Transverse colon (tissue), 4 donors: ENCODE measurements around the gene BICRA. TPM values are rescaled to one million over a fixed set of nuclear protein-coding genes. Genes with fewer than 3 reads are reported as not detected.
"Not testable (repeated sequence)": the region's sequence is repeated elsewhere in the genome, so short reads cannot be mapped to it uniquely, and the experiment has no call there.

ENCODE experiments used
- DNase-seq: peaks from one replicate; pipeline ENCODE4 v3.0.0-alpha.2; 2019
- H3K27ac ChIP-seq, 4 donors: fragments of 200-600 bp; sonication (generic); 2 replicates each; pipeline ENCODE4 v1.5.1; 2016 to 2018; ENCODE audit warnings: inconsistent platforms in 4 of 4
- H3K27me3 ChIP-seq: fragments of 200-600 bp; sonication (generic); 2 replicates; pipeline ENCODE4 v1.5.1; 2017; ENCODE audit warnings: inconsistent platforms
- H3K36me3 ChIP-seq, 4 donors: fragments of 200-600 bp; sonication (generic); 2 replicates each; pipeline ENCODE4 v1.5.1; 2017 to 2019; ENCODE audit warnings: inconsistent platforms in 4 of 4
- H3K4me1 ChIP-seq, 4 donors: fragments of 200-600 bp; sonication (generic); 2 replicates each; pipeline ENCODE4 v1.5.1; 2017 to 2020; ENCODE audit warnings: inconsistent platforms in 4 of 4
- H3K4me3 ChIP-seq, 4 donors: fragments of 200-600 bp; sonication (generic); 1 replicate in 1 of 4; 2 replicates in 3 of 4; pipeline versions ENCODE4 v1.5.1 to v1.6.1; 2017 to 2019; ENCODE audit warnings: inconsistent platforms in 4 of 4
- H3K9me3 ChIP-seq, 2 donors: fragments of 200-600 bp; sonication (generic); 2 replicates each; pipeline ENCODE4 v1.5.1; 2017 to 2019; ENCODE audit warnings: inconsistent platforms in 2 of 2
- EP300 ChIP-seq: sonication (generic); formaldehyde crosslinking; IDR thresholded peaks from one replicate; pipeline ENCODE4 v1.6.1; 2017; ENCODE audit warnings: antibody characterized with exemption, low read depth
- POLR2A ChIP-seq: fragments of 450-650 bp; IDR thresholded peaks from one replicate; pipeline ENCODE4 v1.6.1; 2016; ENCODE audit warnings: antibody characterized with exemption, mild to moderate bottlenecking, moderate library complexity
- POLR2AphosphoS5 ChIP-seq, 3 donors: sonication (generic); formaldehyde crosslinking; IDR thresholded peaks; one replicate each; pipeline ENCODE4 v1.6.1; 2016; ENCODE audit warnings: antibody characterized with exemption in 3 of 3
- WGBS, 2 donors: methylation state at CpG; one replicate each; pipeline ENCODE4 v1.1.5; 2018; ENCODE audit warnings: low coverage in 1 of 2; 5-methylcytosine and 5-hydroxymethylcytosine counted together
- in situ Hi-C, 4 donors: fragments of 200-750 bp; cut with MboI; loops; one replicate each; pipeline versions ENCODE4 v1.15.0 to v1.15.1; 2017; ENCODE audit warnings: low sequenced_read_pairs in 3 of 4, low pct_ligation_motif_present in 1 of 4, low pct_unique_long_range_greater_than_20kb in 1 of 4
- intact Hi-C: fragments of 100-400 bp; cut with DNase I; formaldehyde crosslinking; loops from one replicate; pipeline ENCODE4 v1.15.1; 2023; ENCODE audit warnings: low total_unique reads
- total RNA-seq, 4 donors: library from RNA; depleted of rRNA; stranded (reverse); fragments of >200 nt; gene quantifications; one replicate each; pipeline ENCODE4 v1.1.0, GENCODE V29; 2016
- TF ChIP-seq, protein P1 (sequence below), 5 experiments: fragments of 200-600 bp in 3 of 5; fragments of 450-650 bp in 2 of 5; sonication (generic) in 3 of 5; IDR thresholded peaks; 1 replicate in 2 of 5; 2 replicates in 3 of 5; pipeline ENCODE4 v1.5.1; 2016 to 2017; ENCODE audit warnings: antibody characterized with exemption in 5 of 5, inconsistent platforms in 3 of 5, mild to moderate bottlenecking in 2 of 5, moderate library complexity in 1 of 5

BICRA gene
- total RNA-seq, 4 donors from 2014 or later = 11.6 to 30.3 (median 13.2) TPM

- DNase-seq = peak; percentile 69
- intact Hi-C loops (loop anchor here (2.0 kb wide), 1 partner anchor 55 kb away; the partner anchor contains the start of gene BICRA), in situ Hi-C loops (no loop called here)
- Histone ChIP-seq H3K27me3 (no peaks in the 10 kb centered on the region), H3K9me3 (no peaks in the 10 kb centered on the region), H3K4me1 (peaks cover 63 to 82% (median 72%) of the 10 kb centered on the region in 4 donors), H3K4me3 (no peak overlapping the region), H3K27ac (peak overlapping the region; percentile 76 to 93 (median 89)), H3K36me3 (no peaks in the 10 kb centered on the region)
- 21 to 60% methylated on average over 4 to 24 of the region's 24 CpGs for WGBS, 2 donors
- TF ChIP-seq POLR2AphosphoS5 (IDR thresholded peaks at IDR 0.05) = peak; percentile 71 to 76 (median 73)
- TF ChIP-seq, protein P1, sequence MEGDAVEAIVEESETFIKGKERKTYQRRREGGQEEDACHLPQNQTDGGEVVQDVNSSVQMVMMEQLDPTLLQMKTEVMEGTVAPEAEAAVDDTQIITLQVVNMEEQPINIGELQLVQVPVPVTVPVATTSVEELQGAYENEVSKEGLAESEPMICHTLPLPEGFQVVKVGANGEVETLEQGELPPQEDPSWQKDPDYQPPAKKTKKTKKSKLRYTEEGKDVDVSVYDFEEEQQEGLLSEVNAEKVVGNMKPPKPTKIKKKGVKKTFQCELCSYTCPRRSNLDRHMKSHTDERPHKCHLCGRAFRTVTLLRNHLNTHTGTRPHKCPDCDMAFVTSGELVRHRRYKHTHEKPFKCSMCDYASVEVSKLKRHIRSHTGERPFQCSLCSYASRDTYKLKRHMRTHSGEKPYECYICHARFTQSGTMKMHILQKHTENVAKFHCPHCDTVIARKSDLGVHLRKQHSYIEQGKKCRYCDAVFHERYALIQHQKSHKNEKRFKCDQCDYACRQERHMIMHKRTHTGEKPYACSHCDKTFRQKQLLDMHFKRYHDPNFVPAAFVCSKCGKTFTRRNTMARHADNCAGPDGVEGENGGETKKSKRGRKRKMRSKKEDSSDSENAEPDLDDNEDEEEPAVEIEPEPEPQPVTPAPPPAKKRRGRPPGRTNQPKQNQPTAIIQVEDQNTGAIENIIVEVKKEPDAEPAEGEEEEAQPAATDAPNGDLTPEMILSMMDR (IDR thresholded peaks at IDR 0.05) = no peak
- TF ChIP-seq EP300 = peak; percentile 95
- TF ChIP-seq POLR2A = peak; percentile 18
Measured at GRCh38 chr19:47663911-47664771, 55.2 kb downstream of the BICRA start.

DNA sequence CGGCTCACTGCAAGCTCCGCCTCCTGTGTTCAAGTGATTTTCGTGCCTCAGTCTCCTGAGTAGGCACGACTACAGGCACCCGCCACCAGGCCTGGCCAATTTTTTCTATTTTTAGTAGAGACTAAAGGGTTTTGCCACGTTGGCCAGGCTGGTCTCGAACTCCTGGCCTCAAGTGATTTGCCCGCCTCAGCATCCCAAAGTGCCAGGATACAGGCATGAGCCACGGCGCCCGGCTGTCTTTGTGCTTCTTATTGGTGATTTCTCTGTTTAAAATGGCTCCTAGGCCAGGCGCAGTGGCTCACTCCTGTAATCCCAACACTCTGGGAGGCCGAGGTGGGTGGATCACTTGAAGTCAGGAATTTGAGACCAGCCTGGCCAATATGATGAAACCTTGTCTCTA lies 59.6 kb downstream of the BICRA start:
- H3K9me3 ChIP-seq, H3K4me3 ChIP-seq, H3K36me3 ChIP-seq, H3K27ac ChIP-seq, in situ Hi-C loops, DNase-seq, H3K27me3 ChIP-seq: not testable (repeated sequence)
- intact Hi-C loops = loop anchor here (5.0 kb wide), 1 partner anchor 36 kb away; no protein-coding TSS in a partner anchor
- 85% methylated on average over 13 of the region's 13 CpGs; no CpG with 5 or more reads in 1 of the 2 donors for WGBS, 2 donors
- peaks cover 31 to 41% (median 38%) of the 10 kb centered on the region in 4 donors for H3K4me1 ChIP-seq

- 93 to 100% methylated on average over 2 to 8 of the region's 8 CpGs for WGBS, 2 donors
- TF ChIP-seq, protein P1 (IDR thresholded peaks at IDR 0.05) = no peak
- TF ChIP-seq EP300 = no peak
- TF ChIP-seq POLR2AphosphoS5 (IDR thresholded peaks at IDR 0.05) = no peak
- no peak for TF ChIP-seq POLR2A
- in situ Hi-C loops = no loop called here
Measured at GRCh38 chr19:47670736-47671135, 61.8 kb downstream of the BICRA start.

GRCh38 chr19:47671499-47671898 lies 62.6 kb downstream of the BICRA start:
- H3K36me3 ChIP-seq = no peaks in the 10 kb centered on the region
- no peak overlapping the region for H3K4me3 ChIP-seq
- H3K27me3 ChIP-seq = no peaks in the 10 kb centered on the region
- H3K9me3 ChIP-seq = no peaks in the 10 kb centered on the region
- peaks cover 6 to 13% (median 11%) of the 10 kb centered on the region in 4 donors for H3K4me1 ChIP-seq
- no peak for DNase-seq
- H3K27ac ChIP-seq = no peak overlapping the region
- TF ChIP-seq POLR2AphosphoS5 (IDR thresholded peaks at IDR 0.05) (no peak), POLR2A (no peak), EP300 (no peak)
- TF ChIP-seq, protein P1 (IDR thresholded peaks at IDR 0.05) = no peak
- in situ Hi-C loops = no loop called here
- intact Hi-C loops = no loop called here
- WGBS, 2 donors = 99 to 100% methylated on average over 2 of the region's 2 CpGs

More at GRCh38 chr19:47670736-47671135, 61.8 kb downstream of the BICRA start:
- Histone ChIP-seq H3K4me1 (peaks cover 14 to 21% (median 18%) of the 10 kb centered on the region in 4 donors), H3K9me3 (no peaks in the 10 kb centered on the region), H3K27ac (no peak overlapping the region), H3K27me3 (no peaks in the 10 kb centered on the region), H3K36me3 (no peaks in the 10 kb centered on the region), H3K4me3 (no peak overlapping the region)
- DNase-seq = no peak
- intact Hi-C loops = no loop called here
